Natural killer cell (primary cell): ENCODE results near the gene KCNJ8. TPM values are rescaled to one million over a fixed set of nuclear protein-coding genes. Genes with fewer than 3 reads are reported as not detected.

ENCODE experiments used
- ATAC-seq, 3 donors: fragments of 150-1000 bp in 2 of 3; fragments of 200-7000 bp in 1 of 3; cut with Tn5 transposase; 1 replicate in 1 of 3; 2 replicates in 2 of 3; pipeline ENCODE4 v1.10.0; 2021; ENCODE audit warnings: mild to moderate bottlenecking in 2 of 3, moderate library complexity in 2 of 3
- DNase-seq, 2 donors: peaks; one replicate each; pipeline versions ENCODE4 v3.0.0 to v3.0.0-alpha.2; 2013 to 2021; ENCODE audit warnings: mixed read lengths in 1 of 2
- H3K27ac ChIP-seq: one replicate; pipeline ENCODE4 v1.5.1; 2013; ENCODE audit warnings: mild to moderate bottlenecking, low read length
- H3K27me3 ChIP-seq: one replicate; pipeline ENCODE4 v1.6.1; 2013; ENCODE audit warnings: low read length; ENCODE audit not compliant: control insufficient read depth, insufficient read depth
- H3K36me3 ChIP-seq: one replicate; pipeline ENCODE4 v1.6.1; 2013; ENCODE audit warnings: low read length; ENCODE audit not compliant: control insufficient read depth, insufficient read depth
- H3K4me1 ChIP-seq: one replicate; pipeline ENCODE4 v1.6.1; 2013; ENCODE audit warnings: low read length; ENCODE audit not compliant: control insufficient read depth, insufficient read depth
- H3K4me3 ChIP-seq: one replicate; pipeline ENCODE4 v1.5.1; 2013; ENCODE audit warnings: low read length
- H3K9me3 ChIP-seq: one replicate; pipeline ENCODE4 v1.6.1; 2013; ENCODE audit warnings: low read length; ENCODE audit not compliant: control insufficient read depth, insufficient read depth
- H3K27ac Mint-ChIP-seq, 2 donors: one replicate each; pipeline ENCODE4 v1.8.0; 2022; ENCODE audit warnings: mild to moderate bottlenecking in 2 of 2, mixed read lengths in 2 of 2, moderate library complexity in 1 of 2
- H3K27me3 Mint-ChIP-seq, 2 donors: one replicate each; pipeline ENCODE4 v1.8.0; 2022; ENCODE audit warnings: low read depth in 2 of 2, mixed read lengths in 2 of 2
- H3K36me3 Mint-ChIP-seq: one replicate; pipeline ENCODE4 v1.8.0; 2022; ENCODE audit warnings: mixed read lengths
- H3K4me1 Mint-ChIP-seq, 2 donors: one replicate each; pipeline ENCODE4 v1.8.0; 2022; ENCODE audit warnings: mixed read lengths in 2 of 2
- H3K4me3 Mint-ChIP-seq: one replicate; pipeline ENCODE4 v1.8.0; 2022; ENCODE audit warnings: mild to moderate bottlenecking, moderate library complexity, mixed read lengths
- H3K9me3 Mint-ChIP-seq, 2 donors: one replicate each; pipeline ENCODE4 v1.8.0; 2022; ENCODE audit warnings: mixed read lengths in 2 of 2
- WGBS: methylation state at CpG from one replicate; pipeline ENCODE4 v1.1.7; 2013; ENCODE audit warnings: missing lambda C conversion rate; ENCODE audit not compliant: insufficient coverage; 5-methylcytosine and 5-hydroxymethylcytosine counted together
- intact Hi-C: fragments of 100-400 bp; cut with micrococcal nuclease; formaldehyde crosslinking; loops from one replicate; pipeline ENCODE4 v1.14.2; 2022
- total RNA-seq, 4 donors: library from RNA; stranded (reverse); fragments of 120-200 nt in 1 of 4; gene quantifications; one replicate each; pipeline versions ENCODE4 v1.2.3 to v1.2.4, GENCODE V29; 2013 to 2022
- TF ChIP-seq, protein P1 (sequence below): fragments of 200-600 bp; IDR thresholded peaks from one replicate; pipeline ENCODE4 v1.8.0; 2022; ENCODE audit warnings: antibody characterized with exemption

KCNJ8 gene
- total RNA-seq, 3 donors from 2014 or later (not counting 1 experiment from before 2014, with no cell fraction given) = not detected

- DNase-seq = no peak
- no peaks in the 10 kb centered on the region for H3K4me1 Mint-ChIP-seq
- 84% methylated on average over 2 of the region's 2 CpGs for WGBS
- H3K27me3 Mint-ChIP-seq = no peaks in the 10 kb centered on the region
- no peaks in the 10 kb centered on the region for H3K36me3 ChIP-seq
- H3K4me1 ChIP-seq = no peaks in the 10 kb centered on the region
- no peak overlapping the region for H3K27ac ChIP-seq
- no peak for ATAC-seq
- TF ChIP-seq, protein P1, sequence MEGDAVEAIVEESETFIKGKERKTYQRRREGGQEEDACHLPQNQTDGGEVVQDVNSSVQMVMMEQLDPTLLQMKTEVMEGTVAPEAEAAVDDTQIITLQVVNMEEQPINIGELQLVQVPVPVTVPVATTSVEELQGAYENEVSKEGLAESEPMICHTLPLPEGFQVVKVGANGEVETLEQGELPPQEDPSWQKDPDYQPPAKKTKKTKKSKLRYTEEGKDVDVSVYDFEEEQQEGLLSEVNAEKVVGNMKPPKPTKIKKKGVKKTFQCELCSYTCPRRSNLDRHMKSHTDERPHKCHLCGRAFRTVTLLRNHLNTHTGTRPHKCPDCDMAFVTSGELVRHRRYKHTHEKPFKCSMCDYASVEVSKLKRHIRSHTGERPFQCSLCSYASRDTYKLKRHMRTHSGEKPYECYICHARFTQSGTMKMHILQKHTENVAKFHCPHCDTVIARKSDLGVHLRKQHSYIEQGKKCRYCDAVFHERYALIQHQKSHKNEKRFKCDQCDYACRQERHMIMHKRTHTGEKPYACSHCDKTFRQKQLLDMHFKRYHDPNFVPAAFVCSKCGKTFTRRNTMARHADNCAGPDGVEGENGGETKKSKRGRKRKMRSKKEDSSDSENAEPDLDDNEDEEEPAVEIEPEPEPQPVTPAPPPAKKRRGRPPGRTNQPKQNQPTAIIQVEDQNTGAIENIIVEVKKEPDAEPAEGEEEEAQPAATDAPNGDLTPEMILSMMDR = no peak
- no peak overlapping the region for H3K4me3 Mint-ChIP-seq
- no peak overlapping the region for H3K27ac Mint-ChIP-seq
- no peaks in the 10 kb centered on the region for H3K9me3 ChIP-seq
- no peaks in the 10 kb centered on the region for H3K36me3 Mint-ChIP-seq
- intact Hi-C loops = no loop called here
- H3K27me3 ChIP-seq = no peaks in the 10 kb centered on the region
- peaks cover 2% of the 10 kb centered on the region in 2 donors for H3K9me3 Mint-ChIP-seq
- no peak overlapping the region for H3K4me3 ChIP-seq
These were observed 10.4 kb downstream of the KCNJ8 start for GRCh38 chr12:21764065-21764464.

DNA sequence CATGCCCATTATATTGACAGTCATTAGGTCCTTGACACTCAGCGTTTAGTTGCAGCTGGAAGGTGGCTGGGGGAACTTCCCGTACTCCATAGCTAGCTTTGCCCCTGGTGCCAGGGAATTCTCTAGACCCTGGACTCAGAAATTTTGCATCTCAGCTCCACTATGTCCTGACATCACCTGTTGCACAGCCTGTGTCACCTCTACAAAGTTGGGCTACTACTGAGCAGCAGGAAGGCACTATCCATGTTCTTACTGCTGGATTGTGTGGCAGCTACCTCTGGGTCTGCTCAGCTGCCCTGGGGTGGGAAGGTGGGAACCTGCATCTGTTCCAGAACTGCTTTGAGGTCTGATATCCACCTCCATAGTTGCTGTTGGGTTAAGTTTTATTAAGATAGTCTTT is 11.0 kb downstream of the KCNJ8 start:
- Mint-ChIP-seq H3K36me3 (no peaks in the 10 kb centered on the region), H3K4me1 (no peaks in the 10 kb centered on the region), H3K27me3 (no peaks in the 10 kb centered on the region), H3K4me3 (no peak overlapping the region), H3K27ac (no peak overlapping the region), H3K9me3 (peaks cover 2% of the 10 kb centered on the region in 2 donors)
- H3K9me3 ChIP-seq = no peaks in the 10 kb centered on the region
- H3K27me3 ChIP-seq = no peaks in the 10 kb centered on the region
- 88% methylated on average over 2 of the region's 2 CpGs for WGBS
- no peaks in the 10 kb centered on the region for H3K36me3 ChIP-seq
- DNase-seq (no peak), ATAC-seq (no peak)
- intact Hi-C loops = no loop called here
- no peak overlapping the region for H3K4me3 ChIP-seq
- no peaks in the 10 kb centered on the region for H3K4me1 ChIP-seq
- no peak overlapping the region for H3K27ac ChIP-seq
- TF ChIP-seq, protein P1 = no peak

GRCh38 chr12:21759737-21760136 is 14.8 kb downstream of the KCNJ8 start:
- Mint-ChIP-seq H3K27me3 (no peaks in the 10 kb centered on the region), H3K27ac (no peak overlapping the region), H3K9me3 (peaks cover 2 to 4% of the 10 kb centered on the region in 2 donors), H3K4me1 (no peaks in the 10 kb centered on the region), H3K36me3 (no peaks in the 10 kb centered on the region), H3K4me3 (no peak overlapping the region)
- no peak overlapping the region for H3K4me3 ChIP-seq
- intact Hi-C loops = no loop called here
- H3K36me3 ChIP-seq = no peaks in the 10 kb centered on the region
- DNase-seq = no peak
- no peaks in the 10 kb centered on the region for H3K27me3 ChIP-seq
- TF ChIP-seq, protein P1 = no peak
- no peaks in the 10 kb centered on the region for H3K4me1 ChIP-seq
- no peak for ATAC-seq
- H3K27ac ChIP-seq = no peak overlapping the region
- WGBS = 92% methylated on average over 5 of the region's 5 CpGs
- no peaks in the 10 kb centered on the region for H3K9me3 ChIP-seq

DNA sequence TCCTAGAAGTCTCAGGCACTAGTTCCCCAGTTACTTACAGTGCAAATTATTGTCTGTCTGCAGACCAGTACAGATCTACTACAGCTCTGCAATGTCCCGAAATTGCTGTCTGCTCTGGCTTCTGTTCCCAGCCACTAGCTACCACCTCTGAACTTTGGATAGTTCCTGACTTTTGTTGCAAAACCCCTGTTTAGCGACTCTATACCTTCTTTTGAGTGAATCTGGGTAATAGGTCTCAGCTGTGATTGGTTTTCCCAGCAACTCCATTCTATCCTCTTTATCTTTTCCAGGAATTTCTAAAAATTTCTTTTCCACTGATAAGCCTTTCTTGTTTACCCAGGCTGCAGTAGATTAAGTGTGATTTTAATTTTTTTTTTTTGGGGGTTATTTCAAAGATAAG is 16.8 kb downstream of the KCNJ8 start:
- Histone ChIP-seq H3K27me3 (no peaks in the 10 kb centered on the region), H3K4me3 (no peak overlapping the region), H3K9me3 (no peaks in the 10 kb centered on the region), H3K4me1 (no peaks in the 10 kb centered on the region), H3K27ac (no peak overlapping the region), H3K36me3 (no peaks in the 10 kb centered on the region)
- ATAC-seq (no peak), DNase-seq (no peak)
- Mint-ChIP-seq H3K27ac (no peak overlapping the region), H3K4me1 (no peaks in the 10 kb centered on the region), H3K27me3 (no peaks in the 10 kb centered on the region), H3K4me3 (no peak overlapping the region), H3K9me3 (peaks cover 2 to 5% of the 10 kb centered on the region in 2 donors), H3K36me3 (no peaks in the 10 kb centered on the region)
- TF ChIP-seq, protein P1 = no peak
- WGBS = 85% methylated on average over 2 of the region's 2 CpGs
- intact Hi-C loops = no loop called here
